AG04450 (cell line): Measurements from ENCODE around the gene SPRY4. TPM values are rescaled to one million over a fixed set of nuclear protein-coding genes. Genes with fewer than 3 reads are reported as not detected.
A peak's percentile ranks its signal among the peaks of the same experiment; 100 is the strongest.

Source experiments
- CTCF ChIA-PET: fragments of 300-600, 350-600 bp; formaldehyde crosslinking; extraction: SDS; loops from one replicate; lab custom pipeline; 2022; ENCODE audit warnings: antibody characterized with exemption, inconsistent platforms; lab: Charles Lee
- POLR2A ChIA-PET: fragments of 350-600 bp; formaldehyde crosslinking; extraction: SDS; loops from one replicate; lab custom pipeline; 2021; ENCODE audit warnings: antibody characterized with exemption, inconsistent platforms; lab: Yijun Ruan, JAX
- DNase-seq: peaks from one replicate; pipeline ENCODE4 v3.0.0-alpha.2; 2011; ENCODE audit warnings: low read depth, low spot score
- H3K27ac ChIP-seq: one replicate; pipeline ENCODE4 v1.5.1; 2012; ENCODE audit warnings: low read depth, low read length, control low read depth
- H3K27me3 ChIP-seq: one replicate; pipeline ENCODE4 v1.6.0; 2012; ENCODE audit warnings: low read length; ENCODE audit not compliant: control insufficient read depth, insufficient read depth
- H3K4me3 ChIP-seq: 2 replicates; pipeline ENCODE4 v1.5.1; 2011; ENCODE audit warnings: mild to moderate bottlenecking, low read depth, low read length, control low read depth
- H3K9me3 ChIP-seq: 2 replicates; pipeline ENCODE4 v1.5.1; 2012; ENCODE audit warnings: low read length; ENCODE audit not compliant: control insufficient read depth, insufficient read depth
- polyA plus RNA-seq: library from polyadenylated mRNA; depleted of rRNA; stranded (reverse); fragments of >200 nt; gene quantifications from 2 replicates; pipeline ENCODE4 v1.2.3, GENCODE V29; 2011
- TF ChIP-seq, protein P1 (sequence below): IDR thresholded peaks from 2 replicates; pipeline ENCODE4 v1.5.1; 2011; ENCODE audit warnings: low read depth, low read length, control low read depth, inconsistent platforms

Gene SPRY4
- polyA plus RNA-seq, 1 experiment: 8.7 TPM

- TF ChIP-seq, protein P1, sequence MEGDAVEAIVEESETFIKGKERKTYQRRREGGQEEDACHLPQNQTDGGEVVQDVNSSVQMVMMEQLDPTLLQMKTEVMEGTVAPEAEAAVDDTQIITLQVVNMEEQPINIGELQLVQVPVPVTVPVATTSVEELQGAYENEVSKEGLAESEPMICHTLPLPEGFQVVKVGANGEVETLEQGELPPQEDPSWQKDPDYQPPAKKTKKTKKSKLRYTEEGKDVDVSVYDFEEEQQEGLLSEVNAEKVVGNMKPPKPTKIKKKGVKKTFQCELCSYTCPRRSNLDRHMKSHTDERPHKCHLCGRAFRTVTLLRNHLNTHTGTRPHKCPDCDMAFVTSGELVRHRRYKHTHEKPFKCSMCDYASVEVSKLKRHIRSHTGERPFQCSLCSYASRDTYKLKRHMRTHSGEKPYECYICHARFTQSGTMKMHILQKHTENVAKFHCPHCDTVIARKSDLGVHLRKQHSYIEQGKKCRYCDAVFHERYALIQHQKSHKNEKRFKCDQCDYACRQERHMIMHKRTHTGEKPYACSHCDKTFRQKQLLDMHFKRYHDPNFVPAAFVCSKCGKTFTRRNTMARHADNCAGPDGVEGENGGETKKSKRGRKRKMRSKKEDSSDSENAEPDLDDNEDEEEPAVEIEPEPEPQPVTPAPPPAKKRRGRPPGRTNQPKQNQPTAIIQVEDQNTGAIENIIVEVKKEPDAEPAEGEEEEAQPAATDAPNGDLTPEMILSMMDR: no peak
- CTCF ChIA-PET: interaction anchor here (0.6 to 2.5 kb wide), 4 partner anchors 101 to 359 kb away, joined by 3 to 11 read pairs (median 4); no protein-coding TSS in a partner anchor
- Histone ChIP-seq H3K9me3 (no peaks in the 10 kb centered on the region), H3K27ac (peak overlapping the region; percentile 81), H3K27me3 (no peaks in the 10 kb centered on the region), H3K4me3 (no peak overlapping the region)
- DNase-seq: peak; percentile 54
- POLR2A ChIA-PET: interaction anchor here (0.6 to 0.9 kb wide), 4 partner anchors 10 to 45 kb away, joined by 3 to 6 read pairs (median 4); partner anchors contain the start of gene SPRY4
These were observed 27.9 kb downstream of the SPRY4 start for GRCh38 chr5:142296914-142297417.

DNA sequence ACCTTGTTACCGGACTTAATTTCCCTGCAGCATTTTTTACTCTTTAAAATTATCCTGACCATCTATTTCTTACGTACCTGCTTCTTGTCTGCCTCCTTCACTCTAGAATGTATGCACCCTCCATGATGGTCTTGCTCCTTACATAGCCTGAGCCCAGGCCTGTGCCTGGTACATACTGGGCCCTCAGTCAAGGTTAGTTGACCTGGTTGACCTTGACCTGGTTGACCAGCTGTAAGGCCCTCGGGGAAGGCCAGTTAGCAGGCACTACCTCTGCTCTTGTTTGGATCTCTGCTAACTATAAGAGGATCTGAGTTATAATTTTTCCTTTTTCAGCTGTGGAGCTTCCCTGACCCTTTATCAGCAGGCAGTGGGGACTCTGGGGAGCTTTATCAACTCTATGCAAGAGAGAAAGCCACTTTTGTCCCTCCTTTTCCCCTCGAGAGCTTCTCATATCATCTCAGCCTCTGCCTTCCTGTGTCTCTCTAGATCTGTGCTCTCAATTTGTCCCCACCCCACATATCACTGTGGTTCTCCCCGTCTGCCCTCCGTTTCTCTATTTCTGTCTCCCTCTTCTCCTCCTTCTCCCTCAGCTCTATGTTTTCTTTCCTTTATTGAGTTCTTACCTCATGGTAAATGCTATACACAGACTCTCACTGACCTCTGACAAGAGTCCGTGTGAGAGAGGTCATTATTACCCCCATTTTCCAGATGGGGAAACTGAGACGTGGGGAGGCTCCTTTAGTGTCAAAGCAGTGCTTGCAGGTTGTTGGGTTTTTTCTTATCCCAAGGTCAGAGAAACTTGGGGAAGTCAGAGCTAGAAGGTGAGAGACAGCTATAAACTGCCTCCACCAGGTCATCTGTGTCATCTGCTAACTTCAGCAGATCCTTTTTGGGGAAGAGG is 28.6 kb downstream of the SPRY4 start:
- CTCF ChIA-PET: interaction anchor here (1.2 to 2.5 kb wide), 4 partner anchors 128 to 359 kb away, joined by 3 to 11 read pairs (median 5); no protein-coding TSS in a partner anchor
- POLR2A ChIA-PET: interaction anchor here (0.9 kb wide), 2 partner anchors 29 to 44 kb away, joined by 4 to 6 read pairs; partner anchors contain the start of gene SPRY4
- TF ChIP-seq, protein P1: no peak
- no peak overlapping the region for H3K4me3 ChIP-seq
- H3K27me3 ChIP-seq: no peaks in the 10 kb centered on the region
- no peaks in the 10 kb centered on the region for H3K9me3 ChIP-seq
- DNase-seq: no peak
- peak overlapping the region; percentile 81 for H3K27ac ChIP-seq

- CTCF ChIA-PET: interaction anchor here (1.2 kb wide), 1 partner anchor 143 kb away, joined by 4 read pairs; no protein-coding TSS in a partner anchor
- Histone ChIP-seq H3K4me3 (no peak overlapping the region), H3K27ac (peak overlapping the region; percentile 11), H3K27me3 (no peaks in the 10 kb centered on the region), H3K9me3 (no peaks in the 10 kb centered on the region)
- no peak for DNase-seq
- TF ChIP-seq, protein P1: no peak
- POLR2A ChIA-PET: no interaction called here
These were observed 29.6 kb downstream of the SPRY4 start for GRCh38 chr5:142295084-142295758.

GRCh38 chr5:142293486-142293885 is 31.3 kb downstream of the SPRY4 start:
- H3K27me3 ChIP-seq: no peaks in the 10 kb centered on the region
- POLR2A ChIA-PET: interaction anchor here (0.7 kb wide), 1 partner anchor 90 kb away, joined by 4 read pairs; no protein-coding TSS in a partner anchor
- TF ChIP-seq, protein P1: no peak
- H3K27ac ChIP-seq: no peak overlapping the region
- H3K4me3 ChIP-seq: no peak overlapping the region
- H3K9me3 ChIP-seq: no peaks in the 10 kb centered on the region
- no peak for DNase-seq
- CTCF ChIA-PET: interaction anchor here (0.6 kb wide), 1 partner anchor 248 kb away, joined by 3 read pairs; no protein-coding TSS in a partner anchor
